SK-N-SH treated with all-trans-retinoic acid at 6 μM for 48 hours (cell line): ENCODE measurements around the gene DGKI.

ENCODE experiments used
- ATAC-seq: fragments of 200-7000 bp; cut with Tn5 transposase; 3 replicates; pipeline ENCODE4 v1.9.1; 2020; ENCODE audit warnings: mild to moderate bottlenecking, moderate library complexity
- ARNTL ChIP-seq: fragments of 450-650 bp; formaldehyde crosslinking; IDR thresholded peaks from 2 replicates; pipeline ENCODE4 v1.5.0; 2020; ENCODE audit warnings: low read depth, mild to moderate bottlenecking, moderate library complexity, borderline replicate concordance
- BACH2 ChIP-seq: fragments of 250-450 bp; sonication (Bioruptor Pico); IDR thresholded peaks from 2 replicates; pipeline ENCODE4 v1.9.0; 2021; ENCODE audit warnings: mild to moderate bottlenecking, borderline replicate concordance
- CSDC2 ChIP-seq: fragments of 250-450 bp; sonication (Bioruptor Pico); IDR thresholded peaks from 2 replicates; pipeline ENCODE4 v1.5.0; 2020; ENCODE audit warnings: mild to moderate bottlenecking, moderate library complexity
- ESRRG ChIP-seq: fragments of 250-450 bp; sonication (Bioruptor Pico); IDR thresholded peaks from 2 replicates; pipeline ENCODE4 v1.6.1; 2021; ENCODE audit warnings: mild to moderate bottlenecking
- GLIS3 ChIP-seq: fragments of 250-450 bp; sonication (Bioruptor Pico); IDR thresholded peaks from 2 replicates; pipeline ENCODE4 v1.5.0; 2020; ENCODE audit warnings: mild to moderate bottlenecking, moderate library complexity
- ISL1 ChIP-seq: fragments of 250-450 bp; sonication (Bioruptor Pico); IDR thresholded peaks from 2 replicates; pipeline ENCODE4 v2.1.2; 2022; ENCODE audit warnings: mild to moderate bottlenecking, moderate library complexity
- PPARA ChIP-seq: fragments of 250-450 bp; sonication (Bioruptor Pico); IDR thresholded peaks from 2 replicates; pipeline ENCODE4 v1.5.0; 2020; ENCODE audit warnings: mild to moderate bottlenecking, borderline replicate concordance
- RARB ChIP-seq: fragments of 250-450 bp; sonication (Bioruptor Pico); IDR thresholded peaks from 2 replicates; pipeline ENCODE4 v1.8.0; 2021; ENCODE audit warnings: mild to moderate bottlenecking, moderate library complexity
- SNAI2 ChIP-seq: fragments of 250-450 bp; sonication (Bioruptor Pico); IDR thresholded peaks from 2 replicates; pipeline ENCODE4 v1.5.0; 2020; ENCODE audit warnings: mild to moderate bottlenecking, moderate library complexity
- TCF4 ChIP-seq: fragments of 250-450 bp; sonication (Bioruptor Pico); IDR thresholded peaks from 2 replicates; pipeline ENCODE4 v1.8.0; 2021; ENCODE audit warnings: mild to moderate bottlenecking, moderate library complexity, borderline replicate concordance
- TOX ChIP-seq: fragments of 250-450 bp; sonication (Bioruptor Pico); IDR thresholded peaks from 2 replicates; pipeline ENCODE4 v1.8.0; 2021; ENCODE audit warnings: mild to moderate bottlenecking, moderate library complexity, borderline replicate concordance
- ZC3H10 ChIP-seq: fragments of 250-450 bp; sonication (Bioruptor Pico); IDR thresholded peaks from 2 replicates; pipeline ENCODE4 v1.5.1; 2021; ENCODE audit warnings: mild to moderate bottlenecking, moderate library complexity
- ZFP3 ChIP-seq: fragments of 250-450 bp; sonication (Bioruptor Pico); IDR thresholded peaks from 2 replicates; pipeline ENCODE4 v1.5.0; 2020; ENCODE audit warnings: mild to moderate bottlenecking, moderate library complexity
- ZFP30 ChIP-seq: fragments of 450-650 bp; formaldehyde crosslinking; IDR thresholded peaks from 2 replicates; pipeline ENCODE4 v1.5.0; 2022; ENCODE audit warnings: mild to moderate bottlenecking, moderate library complexity
- ZNF70 ChIP-seq: fragments of 450-650 bp; formaldehyde crosslinking; IDR thresholded peaks from 2 replicates; pipeline ENCODE4 v1.5.0; 2020; ENCODE audit warnings: mild to moderate bottlenecking, moderate library complexity
- ZNF8 ChIP-seq: fragments of 450-650 bp; formaldehyde crosslinking; IDR thresholded peaks from 2 replicates; pipeline ENCODE4 v1.5.0; 2020; ENCODE audit warnings: mild to moderate bottlenecking, moderate library complexity
- TF ChIP-seq, protein P1 (sequence below): fragments of 250-450 bp; sonication (Bioruptor Pico); IDR thresholded peaks from 2 replicates; pipeline ENCODE4 v1.5.1; 2020; ENCODE audit warnings: low read depth, mild to moderate bottlenecking, moderate library complexity
- TF ChIP-seq, protein P2 (sequence below): fragments of 250-450 bp; sonication (Bioruptor Pico); IDR thresholded peaks from 2 replicates; pipeline ENCODE4 v1.8.0; 2020; ENCODE audit warnings: mild to moderate bottlenecking, moderate library complexity, borderline replicate concordance
- TF ChIP-seq, protein P3 (sequence below): fragments of 250-450 bp; sonication (Bioruptor Pico); IDR thresholded peaks from 2 replicates; pipeline ENCODE4 v1.5.0; 2020; ENCODE audit warnings: mild to moderate bottlenecking, moderate library complexity
- TF ChIP-seq, protein P4 (sequence below): fragments of 250-450 bp; sonication (Bioruptor Pico); IDR thresholded peaks from 2 replicates; pipeline ENCODE4 v1.5.1; 2021; ENCODE audit warnings: mild to moderate bottlenecking, moderate library complexity
- TF ChIP-seq, protein P5 (sequence below): fragments of 250-450 bp; sonication (Bioruptor Pico); IDR thresholded peaks from 2 replicates; pipeline ENCODE4 v1.8.0; 2021; ENCODE audit warnings: low read depth, mild to moderate bottlenecking, moderate library complexity, borderline replicate concordance

DGKI gene

DNA sequence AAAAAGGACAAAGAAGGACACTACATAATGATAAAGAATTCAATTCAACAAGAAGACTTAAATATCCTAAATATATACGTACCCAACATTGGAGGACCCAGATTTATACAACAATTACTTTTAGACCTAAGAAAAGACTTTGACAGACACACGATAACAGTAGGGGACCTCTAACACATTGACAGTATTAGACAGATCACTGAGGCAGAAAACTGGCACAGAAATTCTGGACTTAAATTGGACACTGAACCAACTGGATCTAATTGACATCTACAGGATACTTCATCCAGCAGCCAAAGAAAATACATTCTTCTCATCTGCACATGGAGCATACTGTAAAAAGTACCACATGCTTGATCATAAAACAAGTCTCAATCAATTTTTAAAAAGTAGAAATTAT, 103.8 kb downstream of the DGKI start:
- TF ChIP-seq ZFP3 (CRISPR knock-in tag) (no peak), ESRRG (CRISPR knock-in tag) (no peak), SNAI2 (CRISPR knock-in tag) (no peak), BACH2 (CRISPR knock-in tag) (no peak), TCF4 (no peak), CSDC2 (CRISPR knock-in tag) (no peak), PPARA (CRISPR knock-in tag) (no peak), GLIS3 (CRISPR knock-in tag) (no peak), ZC3H10 (CRISPR knock-in tag) (no peak), ISL1 (CRISPR knock-in tag) (no peak), ARNTL (no peak), TOX (no peak), ZNF8 (CRISPR knock-in tag) (no peak), ZNF70 (CRISPR knock-in tag) (no peak)
- TF ChIP-seq, protein P1, sequence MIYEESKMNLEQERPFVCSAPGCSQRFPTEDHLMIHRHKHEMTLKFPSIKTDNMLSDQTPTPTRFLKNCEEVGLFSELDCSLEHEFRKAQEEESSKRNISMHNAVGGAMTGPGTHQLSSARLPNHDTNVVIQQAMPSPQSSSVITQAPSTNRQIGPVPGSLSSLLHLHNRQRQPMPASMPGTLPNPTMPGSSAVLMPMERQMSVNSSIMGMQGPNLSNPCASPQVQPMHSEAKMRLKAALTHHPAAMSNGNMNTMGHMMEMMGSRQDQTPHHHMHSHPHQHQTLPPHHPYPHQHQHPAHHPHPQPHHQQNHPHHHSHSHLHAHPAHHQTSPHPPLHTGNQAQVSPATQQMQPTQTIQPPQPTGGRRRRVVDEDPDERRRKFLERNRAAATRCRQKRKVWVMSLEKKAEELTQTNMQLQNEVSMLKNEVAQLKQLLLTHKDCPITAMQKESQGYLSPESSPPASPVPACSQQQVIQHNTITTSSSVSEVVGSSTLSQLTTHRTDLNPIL (CRISPR knock-in tag), result no peak
- TF ChIP-seq, protein P2, sequence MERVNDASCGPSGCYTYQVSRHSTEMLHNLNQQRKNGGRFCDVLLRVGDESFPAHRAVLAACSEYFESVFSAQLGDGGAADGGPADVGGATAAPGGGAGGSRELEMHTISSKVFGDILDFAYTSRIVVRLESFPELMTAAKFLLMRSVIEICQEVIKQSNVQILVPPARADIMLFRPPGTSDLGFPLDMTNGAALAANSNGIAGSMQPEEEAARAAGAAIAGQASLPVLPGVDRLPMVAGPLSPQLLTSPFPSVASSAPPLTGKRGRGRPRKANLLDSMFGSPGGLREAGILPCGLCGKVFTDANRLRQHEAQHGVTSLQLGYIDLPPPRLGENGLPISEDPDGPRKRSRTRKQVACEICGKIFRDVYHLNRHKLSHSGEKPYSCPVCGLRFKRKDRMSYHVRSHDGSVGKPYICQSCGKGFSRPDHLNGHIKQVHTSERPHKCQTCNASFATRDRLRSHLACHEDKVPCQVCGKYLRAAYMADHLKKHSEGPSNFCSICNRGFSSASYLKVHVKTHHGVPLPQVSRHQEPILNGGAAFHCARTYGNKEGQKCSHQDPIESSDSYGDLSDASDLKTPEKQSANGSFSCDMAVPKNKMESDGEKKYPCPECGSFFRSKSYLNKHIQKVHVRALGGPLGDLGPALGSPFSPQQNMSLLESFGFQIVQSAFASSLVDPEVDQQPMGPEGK (CRISPR knock-in tag), result no peak
- TF ChIP-seq, protein P3, sequence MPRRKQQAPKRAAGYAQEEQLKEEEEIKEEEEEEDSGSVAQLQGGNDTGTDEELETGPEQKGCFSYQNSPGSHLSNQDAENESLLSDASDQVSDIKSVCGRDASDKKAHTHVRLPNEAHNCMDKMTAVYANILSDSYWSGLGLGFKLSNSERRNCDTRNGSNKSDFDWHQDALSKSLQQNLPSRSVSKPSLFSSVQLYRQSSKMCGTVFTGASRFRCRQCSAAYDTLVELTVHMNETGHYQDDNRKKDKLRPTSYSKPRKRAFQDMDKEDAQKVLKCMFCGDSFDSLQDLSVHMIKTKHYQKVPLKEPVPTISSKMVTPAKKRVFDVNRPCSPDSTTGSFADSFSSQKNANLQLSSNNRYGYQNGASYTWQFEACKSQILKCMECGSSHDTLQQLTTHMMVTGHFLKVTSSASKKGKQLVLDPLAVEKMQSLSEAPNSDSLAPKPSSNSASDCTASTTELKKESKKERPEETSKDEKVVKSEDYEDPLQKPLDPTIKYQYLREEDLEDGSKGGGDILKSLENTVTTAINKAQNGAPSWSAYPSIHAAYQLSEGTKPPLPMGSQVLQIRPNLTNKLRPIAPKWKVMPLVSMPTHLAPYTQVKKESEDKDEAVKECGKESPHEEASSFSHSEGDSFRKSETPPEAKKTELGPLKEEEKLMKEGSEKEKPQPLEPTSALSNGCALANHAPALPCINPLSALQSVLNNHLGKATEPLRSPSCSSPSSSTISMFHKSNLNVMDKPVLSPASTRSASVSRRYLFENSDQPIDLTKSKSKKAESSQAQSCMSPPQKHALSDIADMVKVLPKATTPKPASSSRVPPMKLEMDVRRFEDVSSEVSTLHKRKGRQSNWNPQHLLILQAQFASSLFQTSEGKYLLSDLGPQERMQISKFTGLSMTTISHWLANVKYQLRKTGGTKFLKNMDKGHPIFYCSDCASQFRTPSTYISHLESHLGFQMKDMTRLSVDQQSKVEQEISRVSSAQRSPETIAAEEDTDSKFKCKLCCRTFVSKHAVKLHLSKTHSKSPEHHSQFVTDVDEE (CRISPR knock-in tag), result no peak
- TF ChIP-seq, protein P4, sequence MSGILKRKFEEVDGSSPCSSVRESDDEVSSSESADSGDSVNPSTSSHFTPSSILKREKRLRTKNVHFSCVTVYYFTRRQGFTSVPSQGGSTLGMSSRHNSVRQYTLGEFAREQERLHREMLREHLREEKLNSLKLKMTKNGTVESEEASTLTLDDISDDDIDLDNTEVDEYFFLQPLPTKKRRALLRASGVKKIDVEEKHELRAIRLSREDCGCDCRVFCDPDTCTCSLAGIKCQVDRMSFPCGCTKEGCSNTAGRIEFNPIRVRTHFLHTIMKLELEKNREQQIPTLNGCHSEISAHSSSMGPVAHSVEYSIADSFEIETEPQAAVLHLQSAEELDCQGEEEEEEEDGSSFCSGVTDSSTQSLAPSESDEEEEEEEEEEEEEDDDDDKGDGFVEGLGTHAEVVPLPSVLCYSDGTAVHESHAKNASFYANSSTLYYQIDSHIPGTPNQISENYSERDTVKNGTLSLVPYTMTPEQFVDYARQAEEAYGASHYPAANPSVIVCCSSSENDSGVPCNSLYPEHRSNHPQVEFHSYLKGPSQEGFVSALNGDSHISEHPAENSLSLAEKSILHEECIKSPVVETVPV (CRISPR knock-in tag), result no peak
- TF ChIP-seq, protein P5, sequence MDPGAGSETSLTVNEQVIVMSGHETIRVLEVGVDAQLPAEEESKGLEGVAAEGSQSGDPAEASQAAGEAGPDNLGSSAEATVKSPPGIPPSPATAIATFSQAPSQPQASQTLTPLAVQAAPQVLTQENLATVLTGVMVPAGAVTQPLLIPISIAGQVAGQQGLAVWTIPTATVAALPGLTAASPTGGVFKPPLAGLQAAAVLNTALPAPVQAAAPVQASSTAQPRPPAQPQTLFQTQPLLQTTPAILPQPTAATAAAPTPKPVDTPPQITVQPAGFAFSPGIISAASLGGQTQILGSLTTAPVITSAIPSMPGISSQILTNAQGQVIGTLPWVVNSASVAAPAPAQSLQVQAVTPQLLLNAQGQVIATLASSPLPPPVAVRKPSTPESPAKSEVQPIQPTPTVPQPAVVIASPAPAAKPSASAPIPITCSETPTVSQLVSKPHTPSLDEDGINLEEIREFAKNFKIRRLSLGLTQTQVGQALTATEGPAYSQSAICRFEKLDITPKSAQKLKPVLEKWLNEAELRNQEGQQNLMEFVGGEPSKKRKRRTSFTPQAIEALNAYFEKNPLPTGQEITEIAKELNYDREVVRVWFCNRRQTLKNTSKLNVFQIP (CRISPR knock-in tag), result no peak
- ATAC-seq, result no peak

DNA sequence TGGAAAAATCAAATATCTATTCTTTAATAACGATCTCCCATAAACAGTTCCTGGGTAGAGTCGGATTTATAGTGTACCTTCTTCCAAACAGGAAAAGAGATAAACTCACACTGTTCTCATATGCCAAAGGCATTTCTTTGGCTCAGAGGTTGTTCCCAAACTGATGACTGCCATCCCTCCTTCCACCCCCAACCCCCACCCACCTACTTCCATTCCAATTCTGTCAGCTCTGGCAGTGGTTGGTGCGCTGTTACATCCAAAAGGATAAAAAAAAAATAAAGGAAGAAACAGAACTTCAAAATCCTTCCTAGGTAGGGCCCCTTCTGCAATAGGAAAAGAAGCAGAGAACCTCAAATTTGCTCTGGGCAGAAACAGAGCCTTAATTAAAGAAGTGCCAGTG, 104.7 kb downstream of the DGKI start:
- no peak for ATAC-seq
- TF ChIP-seq ZC3H10 (CRISPR knock-in tag) (no peak), ZFP3 (CRISPR knock-in tag) (no peak), PPARA (CRISPR knock-in tag) (no peak), RARB (no peak), ZFP30 (CRISPR knock-in tag) (no peak), BACH2 (CRISPR knock-in tag) (no peak), ARNTL (no peak), ZNF70 (CRISPR knock-in tag) (no peak), ISL1 (CRISPR knock-in tag) (no peak)
- TF ChIP-seq, protein P4 (CRISPR knock-in tag), result no peak
- TF ChIP-seq, protein P3 (CRISPR knock-in tag), result no peak
- TF ChIP-seq, protein P5 (CRISPR knock-in tag), result no peak
- TF ChIP-seq, protein P1 (CRISPR knock-in tag), result no peak
